Osteocyte (in vitro differentiated cells): Measurements from ENCODE around the gene SAV1. TPM values are rescaled to one million over a fixed set of nuclear protein-coding genes. Genes with fewer than 3 reads are reported as not detected.

Source experiments
- DNase-seq: peaks from one replicate; pipeline ENCODE4 v3.0.0; 2021; ENCODE audit warnings: mixed read lengths; ENCODE audit not compliant: unreplicated experiment; ENCODE audit errors: extremely low spot score
- H3K27ac Mint-ChIP-seq: one replicate; pipeline ENCODE4 v1.8.0; 2021; ENCODE audit warnings: mild to moderate bottlenecking, mixed read lengths; ENCODE audit not compliant: unreplicated experiment
- H3K27me3 Mint-ChIP-seq: one replicate; pipeline ENCODE4 v1.8.0; 2021; ENCODE audit warnings: mixed read lengths; ENCODE audit not compliant: unreplicated experiment
- H3K36me3 Mint-ChIP-seq: one replicate; pipeline ENCODE4 v1.8.0; 2021; ENCODE audit warnings: mixed read lengths; ENCODE audit not compliant: unreplicated experiment
- H3K4me1 Mint-ChIP-seq: one replicate; pipeline ENCODE4 v1.8.0; 2021; ENCODE audit warnings: mixed read lengths; ENCODE audit not compliant: unreplicated experiment
- H3K4me3 Mint-ChIP-seq: one replicate; pipeline ENCODE4 v1.8.0; 2021; ENCODE audit warnings: mild to moderate bottlenecking, moderate library complexity, mixed read lengths; ENCODE audit not compliant: unreplicated experiment
- H3K9me3 Mint-ChIP-seq: one replicate; pipeline ENCODE4 v1.8.0; 2021; ENCODE audit warnings: mixed read lengths; ENCODE audit not compliant: unreplicated experiment
- CTCF ChIP-seq: fragments of 200-600 bp; sonication (generic); IDR thresholded peaks from 2 replicates; pipeline ENCODE4 v1.5.0; 2021; ENCODE audit warnings: antibody characterized with exemption, mild to moderate bottlenecking, moderate library complexity
- total RNA-seq: library from RNA; stranded (reverse); gene quantifications from 2 replicates; pipeline ENCODE4 v1.2.1, GENCODE V29; 2021

Gene SAV1
- total RNA-seq, 1 donor from 2014 or later = 47.9 TPM

GRCh38 chr14:50670866-50671256 is 2.8 kb upstream of the SAV1 start:
- H3K4me1 Mint-ChIP-seq = peaks cover 21% of the 10 kb centered on the region
- H3K4me3 Mint-ChIP-seq = no peak overlapping the region
- TF ChIP-seq CTCF = no peak
- no peaks in the 10 kb centered on the region for H3K36me3 Mint-ChIP-seq
- H3K27me3 Mint-ChIP-seq = no peaks in the 10 kb centered on the region
- no peak overlapping the region for H3K27ac Mint-ChIP-seq
- no peaks in the 10 kb centered on the region for H3K9me3 Mint-ChIP-seq
- DNase-seq = no peak

- Mint-ChIP-seq H3K4me3 (no peak overlapping the region), H3K4me1 (peaks cover 18% of the 10 kb centered on the region), H3K27ac (no peak overlapping the region), H3K27me3 (no peaks in the 10 kb centered on the region), H3K36me3 (peaks cover under 1% of the 10 kb centered on the region), H3K9me3 (no peaks in the 10 kb centered on the region)
- DNase-seq = no peak
- TF ChIP-seq CTCF = no peak
Measured at GRCh38 chr14:50670196-50670865, 2.2 kb upstream of the SAV1 start.

GRCh38 chr14:50669441-50669986 is 1.4 kb upstream of the SAV1 start:
- H3K9me3 Mint-ChIP-seq = no peaks in the 10 kb centered on the region
- no peak overlapping the region for H3K27ac Mint-ChIP-seq
- no peak for TF ChIP-seq CTCF
- H3K27me3 Mint-ChIP-seq = no peaks in the 10 kb centered on the region
- no peak overlapping the region for H3K4me3 Mint-ChIP-seq
- peaks cover 8% of the 10 kb centered on the region for H3K36me3 Mint-ChIP-seq
- no peak for DNase-seq
- peaks cover 19% of the 10 kb centered on the region for H3K4me1 Mint-ChIP-seq

GRCh38 chr14:50668826-50669143 is 679 bp upstream of the SAV1 start:
- no peak for TF ChIP-seq CTCF
- Mint-ChIP-seq H3K4me3 (no peak overlapping the region), H3K36me3 (peaks cover 14% of the 10 kb centered on the region), H3K9me3 (no peaks in the 10 kb centered on the region), H3K4me1 (peaks cover 25% of the 10 kb centered on the region), H3K27ac (no peak overlapping the region), H3K27me3 (no peaks in the 10 kb centered on the region)
- no peak for DNase-seq

- H3K36me3 Mint-ChIP-seq = peaks cover 23% of the 10 kb centered on the region
- no peak for TF ChIP-seq CTCF
- H3K27me3 Mint-ChIP-seq = no peaks in the 10 kb centered on the region
- no peak for DNase-seq
- H3K4me3 Mint-ChIP-seq = no peak overlapping the region
- no peaks in the 10 kb centered on the region for H3K9me3 Mint-ChIP-seq
- H3K4me1 Mint-ChIP-seq = peaks cover 33% of the 10 kb centered on the region
- no peak overlapping the region for H3K27ac Mint-ChIP-seq
Measured at GRCh38 chr14:50667684-50667995, 466 bp downstream of the SAV1 start.
